Cardiac fibroblast (primary cell): Measurements from ENCODE around the gene OR6C65.
"Not testable (repeated sequence)": the region's sequence is repeated elsewhere in the genome, so short reads cannot be mapped to it uniquely, and the experiment has no call there.

Source experiments
- DNase-seq, 2 donors: peaks; one replicate each; pipeline versions ENCODE4 v3.0.0 to v3.0.0-alpha.2; 2010; ENCODE audit warnings: low read depth in 2 of 2
- H3K4me3 ChIP-seq, 2 donors: replicated peaks in 1 of 2; 1 replicate in 1 of 2; 2 replicates in 1 of 2; pipeline ENCODE4 v1.5.1; 2011; ENCODE audit warnings: low read depth in 2 of 2, low read length in 2 of 2, mild to moderate bottlenecking in 2 of 2, moderate library complexity in 1 of 2
- CTCF ChIP-seq: IDR thresholded peaks from one replicate; pipeline ENCODE4 v1.5.1; 2011; ENCODE audit warnings: low read depth, mild to moderate bottlenecking, low read length, inconsistent platforms

OR6C65 gene

GRCh38 chr12:55396326-55396725, 4.0 kb upstream of the OR6C65 start:
- no peak overlapping the region for H3K4me3 ChIP-seq
- DNase-seq: no peak
- TF ChIP-seq CTCF: no peak

DNA sequence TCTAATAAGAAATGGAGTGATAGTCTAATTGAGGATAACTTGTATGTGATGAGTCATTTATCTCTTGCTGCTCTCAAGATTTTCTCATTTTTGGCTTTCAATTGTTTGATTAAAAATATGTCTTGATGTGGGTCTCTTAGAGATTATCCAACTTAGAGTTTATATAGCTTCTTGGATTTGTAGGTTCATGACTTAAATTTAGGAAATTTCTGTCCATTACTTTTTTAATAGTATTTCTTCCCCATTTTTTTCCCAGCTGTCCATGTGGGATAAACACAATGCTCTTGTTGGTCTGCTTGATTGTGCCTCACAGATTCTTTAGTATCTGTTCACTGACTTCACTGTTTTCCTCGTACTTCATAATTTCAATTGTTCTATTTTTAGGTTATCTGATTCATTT, 7.5 kb downstream of the OR6C65 start:
- no peak for TF ChIP-seq CTCF
- no peak overlapping the region for H3K4me3 ChIP-seq
- peak in 1 of 2 donors; percentile 1 for DNase-seq

DNA sequence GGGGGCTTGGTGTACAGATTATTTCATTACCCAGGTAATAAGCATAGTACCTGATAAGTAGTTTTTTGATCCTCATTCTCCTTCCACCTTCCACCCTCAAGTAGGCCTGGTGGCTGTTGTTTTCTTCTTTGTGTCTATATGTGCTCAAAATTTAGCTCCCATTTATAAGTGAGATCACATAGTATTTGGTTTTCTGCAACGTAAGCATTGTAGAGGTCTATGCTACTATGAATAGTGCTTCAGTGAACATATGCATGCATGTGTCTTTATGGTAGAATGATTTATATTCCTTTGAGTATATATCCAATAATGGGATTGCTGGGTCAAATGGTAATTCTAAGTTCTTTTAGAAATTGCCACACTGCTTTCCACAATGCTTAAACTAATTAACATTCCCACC, 8.8 kb downstream of the OR6C65 start:
- DNase-seq: not testable (repeated sequence)

DNA sequence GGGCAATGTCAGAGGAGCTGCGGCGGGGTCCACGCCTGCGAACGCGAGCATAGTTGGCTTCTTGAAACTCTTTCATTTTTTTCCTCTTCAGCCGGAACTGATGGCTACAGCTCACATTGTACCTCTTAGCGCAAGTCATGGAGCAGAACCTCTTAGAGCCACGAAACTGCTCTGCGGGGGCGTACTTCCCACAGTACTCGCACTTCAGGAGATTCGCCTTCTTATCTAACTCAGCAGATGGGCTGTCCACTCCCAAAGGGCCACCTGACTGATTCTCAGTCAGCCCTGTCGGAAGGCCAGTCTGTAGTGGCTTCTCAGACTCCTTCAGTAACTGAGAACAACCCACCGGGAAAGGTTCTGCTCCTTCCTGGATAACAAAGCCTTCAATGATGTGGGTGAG, 11.8 kb downstream of the OR6C65 start:
- H3K4me3 ChIP-seq, DNase-seq: not testable (repeated sequence)

More for the DNA sequence above, 8.8 kb downstream of the OR6C65 start:
- not testable (repeated sequence) for H3K4me3 ChIP-seq

DNA sequence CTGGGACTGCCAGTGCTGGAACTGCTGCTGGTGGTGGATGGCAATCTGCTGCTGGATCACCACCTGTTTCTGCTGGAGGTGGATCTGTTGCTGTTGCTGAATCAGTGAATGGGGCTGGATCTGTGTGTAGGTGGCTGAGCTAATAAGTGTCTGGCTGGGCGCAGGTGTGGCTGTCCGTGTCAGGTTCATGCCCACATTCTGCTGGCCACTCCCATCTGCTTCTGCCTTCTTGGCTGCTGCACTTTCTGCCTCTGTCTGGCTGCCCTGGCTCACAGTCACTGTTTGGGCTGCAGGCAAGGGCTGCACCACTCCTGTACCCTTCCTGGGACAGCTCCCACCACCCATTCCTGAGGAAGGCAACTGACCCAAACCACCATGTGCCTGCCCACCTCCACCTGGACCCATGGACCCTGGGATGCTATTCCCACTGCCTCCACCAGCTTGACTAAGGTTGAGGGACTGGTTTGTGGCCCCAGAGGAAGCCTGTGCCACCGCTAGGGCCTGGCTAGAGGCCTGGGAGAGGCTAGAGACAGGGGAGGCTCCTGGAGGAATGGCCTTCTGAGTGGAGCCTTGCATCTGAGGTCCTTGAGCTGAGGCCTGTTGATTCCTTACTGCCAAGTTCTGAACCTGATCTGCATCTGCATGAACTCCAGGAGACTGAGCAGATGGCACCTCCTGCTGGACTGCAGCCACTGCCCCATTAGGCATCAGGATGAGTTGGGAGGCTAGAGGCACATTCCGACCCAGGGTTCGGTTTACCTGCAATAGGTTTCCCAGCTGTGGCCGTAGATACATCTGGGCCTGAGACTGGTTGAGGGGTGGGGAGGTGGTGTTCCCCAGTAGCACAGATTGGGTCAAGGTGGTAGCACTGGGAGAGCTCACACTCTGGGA, 13.4 kb downstream of the OR6C65 start:
- not testable (repeated sequence) for DNase-seq, H3K4me3 ChIP-seq

- H3K4me3 ChIP-seq, DNase-seq: not testable (repeated sequence)
Measured at GRCh38 chr12:55414396-55414823, 14.1 kb downstream of the OR6C65 start.

DNA sequence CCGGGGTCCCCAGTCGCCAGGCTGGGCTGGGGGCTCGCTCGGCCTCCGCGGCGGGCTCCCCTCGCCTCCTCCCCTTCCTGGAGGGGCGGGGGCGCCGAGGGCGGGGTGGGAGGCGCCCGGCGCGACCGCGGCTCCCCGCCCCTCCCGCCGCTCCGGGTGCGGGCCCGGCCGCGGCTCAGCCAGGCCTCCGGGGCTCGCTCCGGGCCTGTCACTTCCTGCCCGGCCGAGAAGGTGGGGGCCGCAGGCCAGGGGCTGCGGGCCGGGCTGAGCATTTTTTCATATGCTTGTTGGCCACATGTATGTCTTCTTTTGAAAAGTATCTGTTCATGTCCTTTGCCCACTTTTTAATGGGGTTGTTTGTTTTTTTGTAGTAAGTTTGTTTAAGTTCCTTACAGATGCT, 14.6 kb downstream of the OR6C65 start:
- not testable (repeated sequence) for H3K4me3 ChIP-seq, DNase-seq

DNA sequence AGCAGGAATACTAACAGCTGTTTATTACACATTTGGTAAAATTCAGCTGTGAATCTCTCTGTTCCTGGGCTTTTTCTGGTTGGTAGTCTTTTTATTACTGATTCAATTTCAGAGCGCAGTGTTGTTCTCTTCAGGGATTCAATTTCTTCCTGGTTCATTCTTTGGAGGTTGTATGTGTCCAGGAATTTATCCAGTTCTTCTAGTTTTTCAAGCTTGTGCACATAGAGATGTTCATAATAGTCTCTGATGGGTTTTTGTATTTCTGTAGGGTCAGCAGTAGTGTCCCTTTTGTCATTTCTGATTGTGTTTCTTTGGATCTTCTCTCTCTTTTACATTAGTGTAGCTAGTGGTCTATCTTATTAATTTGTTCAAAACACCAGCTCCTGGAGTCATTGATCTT, 16.6 kb downstream of the OR6C65 start:
- H3K4me3 ChIP-seq: no peak overlapping the region
- no peak for TF ChIP-seq CTCF
- no peak for DNase-seq

- no peak for TF ChIP-seq CTCF
- DNase-seq: no peak
- no peak overlapping the region for H3K4me3 ChIP-seq
Measured at GRCh38 chr12:55420307-55420962, 20.1 kb downstream of the OR6C65 start.
